ENCODE data around the gene SYT14.

GRCh38 chr1:209945377-209945776 is 7.4 kb downstream of the SYT14 start:
- TF ChIP-seq, protein P1, sequence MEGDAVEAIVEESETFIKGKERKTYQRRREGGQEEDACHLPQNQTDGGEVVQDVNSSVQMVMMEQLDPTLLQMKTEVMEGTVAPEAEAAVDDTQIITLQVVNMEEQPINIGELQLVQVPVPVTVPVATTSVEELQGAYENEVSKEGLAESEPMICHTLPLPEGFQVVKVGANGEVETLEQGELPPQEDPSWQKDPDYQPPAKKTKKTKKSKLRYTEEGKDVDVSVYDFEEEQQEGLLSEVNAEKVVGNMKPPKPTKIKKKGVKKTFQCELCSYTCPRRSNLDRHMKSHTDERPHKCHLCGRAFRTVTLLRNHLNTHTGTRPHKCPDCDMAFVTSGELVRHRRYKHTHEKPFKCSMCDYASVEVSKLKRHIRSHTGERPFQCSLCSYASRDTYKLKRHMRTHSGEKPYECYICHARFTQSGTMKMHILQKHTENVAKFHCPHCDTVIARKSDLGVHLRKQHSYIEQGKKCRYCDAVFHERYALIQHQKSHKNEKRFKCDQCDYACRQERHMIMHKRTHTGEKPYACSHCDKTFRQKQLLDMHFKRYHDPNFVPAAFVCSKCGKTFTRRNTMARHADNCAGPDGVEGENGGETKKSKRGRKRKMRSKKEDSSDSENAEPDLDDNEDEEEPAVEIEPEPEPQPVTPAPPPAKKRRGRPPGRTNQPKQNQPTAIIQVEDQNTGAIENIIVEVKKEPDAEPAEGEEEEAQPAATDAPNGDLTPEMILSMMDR (IDR thresholded peaks at IDR 0.05): no peak
- no peak for TF ChIP-seq POLR2A (IDR thresholded peaks at IDR 0.05)
